K562 (cell line): Measurements from ENCODE around the gene USP24. TPM values are rescaled to one million over a fixed set of nuclear protein-coding genes. Genes with fewer than 3 reads are reported as not detected.

ENCODE experiments used
- ATAC-seq: fragments of 200-7000 bp; cut with Tn5 transposase; 3 replicates; pipeline ENCODE4 v1.9.1; 2020; ENCODE audit warnings: moderate library complexity
- BruUV-seq: library from RNA; stranded (reverse); fragments of 400-500 nt; replicated peaks from 2 replicates; lab custom pipeline; 2021; lab: Mats Ljungman, UMichigan
- CTCF ChIA-PET: fragments of 300-600 bp; formaldehyde crosslinking; extraction: SDS; loops from one replicate; lab custom pipeline; 2021; ENCODE audit warnings: low intra/inter-chr PET ratio; lab: Yijun Ruan, JAX
- POLR2A ChIA-PET: fragments of 300-600, 350-650 bp; sonication (Branson Sonifier 250); formaldehyde crosslinking; extraction: SDS; loops from one replicate; lab custom pipeline; 2021; ENCODE audit warnings: antibody characterized with exemption, inconsistent platforms; lab: Yijun Ruan, JAX
- DNase-seq, 4 experiments: peaks; one replicate each; pipeline versions ENCODE4 v3.0.0 to v3.0.0-alpha.2; 2011 to 2018; ENCODE audit warnings: low spot score in 3 of 4, mixed read lengths in 3 of 4; ENCODE audit errors: extremely low read depth in 1 of 4
- FAIRE-seq: peaks from 2 replicates; lab custom pipeline; 2011; peaks lifted over from hg19 to GRCh38; lab: Jason Lieb, UNC
- H2AFZ ChIP-seq: 2 replicates; pipeline ENCODE4 v1.6.0; 2011; ENCODE audit warnings: low read depth, low read length, control low read depth, inconsistent platforms
- H3K27ac ChIP-seq: fragments of 200-600 bp; 3 replicates; pipeline ENCODE4 v1.8.0; 2011; ENCODE audit warnings: low read depth, mild to moderate bottlenecking, control low read depth, inconsistent platforms, low read length, moderate library complexity, mixed read lengths; ENCODE audit errors: extremely low read depth
- H3K27me3 ChIP-seq, 2 experiments: fragments of 300-600 bp in 1 of 2; 2 replicates in 1 of 2; 3 replicates in 1 of 2; pipeline versions ENCODE4 v1.6.0 to v1.8.0; 2011; ENCODE audit warnings: inconsistent platforms in 2 of 2, low read length in 2 of 2, mild to moderate bottlenecking in 1 of 2, mixed read lengths in 1 of 2, moderate library complexity in 1 of 2; ENCODE audit not compliant: control insufficient read depth in 2 of 2, insufficient read depth in 2 of 2
- H3K36me3 ChIP-seq: fragments of 300-600 bp; 3 replicates; pipeline ENCODE4 v1.8.0; 2011; ENCODE audit warnings: mild to moderate bottlenecking, low read length, inconsistent platforms; ENCODE audit not compliant: control insufficient read depth, insufficient read depth
- H3K4me1 ChIP-seq, 2 experiments: fragments of 200-600 bp in 1 of 2; replicated peaks in 1 of 2; 2 replicates in 1 of 2; 3 replicates in 1 of 2; pipeline versions ENCODE4 v1.5.1 to v1.8.0; 2011; ENCODE audit warnings: inconsistent platforms in 2 of 2, low read length in 2 of 2, mild to moderate bottlenecking in 1 of 2, mixed read lengths in 1 of 2, moderate library complexity in 1 of 2; ENCODE audit not compliant: control insufficient read depth in 2 of 2, insufficient read depth in 2 of 2
- H3K4me2 ChIP-seq: 2 replicates; pipeline ENCODE4 v1.6.1; 2011; ENCODE audit warnings: low read length, control low read depth, inconsistent platforms, mixed read lengths; ENCODE audit not compliant: insufficient read depth
- H3K4me3 ChIP-seq: fragments of 200-600 bp; sonication (generic), shearing (Covaris generic); 2 replicates; pipeline ENCODE4 v1.5.1; 2016; ENCODE audit warnings: control low read depth, inconsistent platforms
- H3K79me2 ChIP-seq: fragments of 200-600 bp; 3 replicates; pipeline ENCODE4 v1.8.0; 2011; ENCODE audit warnings: low read length, inconsistent platforms; ENCODE audit not compliant: control insufficient read depth, insufficient read depth
- H3K9ac ChIP-seq, 2 experiments: 2 replicates each; pipeline versions ENCODE4 v1.6.0 to v1.6.1; 2011; ENCODE audit warnings: low read depth in 2 of 2, low read length in 2 of 2, control low read depth in 1 of 2, inconsistent platforms in 1 of 2, mild to moderate bottlenecking in 1 of 2, mixed read lengths in 1 of 2; ENCODE audit not compliant: insufficient read depth in 1 of 2
- H3K9me1 ChIP-seq: one replicate; pipeline ENCODE4 v1.6.0; 2011; ENCODE audit warnings: inconsistent platforms, mild to moderate bottlenecking, low read length, moderate library complexity; ENCODE audit not compliant: control insufficient read depth, insufficient read depth
- H3K9me3 ChIP-seq: replicated peaks from 2 replicates; pipeline ENCODE4 v1.5.1; 2011; ENCODE audit warnings: low read depth, low read length, inconsistent platforms; ENCODE audit not compliant: control insufficient read depth, insufficient read depth
- H4K20me1 ChIP-seq: replicated peaks from 2 replicates; pipeline ENCODE4 v1.6.1; 2011; ENCODE audit warnings: low read length, inconsistent platforms, mixed read lengths; ENCODE audit not compliant: control insufficient read depth, insufficient read depth
- ARID1B ChIP-seq: fragments of 450-650 bp; IDR thresholded peaks from 2 replicates; pipeline ENCODE4 v1.6.1; 2016; ENCODE audit warnings: antibody characterized with exemption, mild to moderate bottlenecking, inconsistent platforms
- CBFA2T3 ChIP-seq: fragments of 450-650 bp; IDR thresholded peaks from 2 replicates; pipeline ENCODE4 v1.6.1; 2017
- EP300 ChIP-seq: IDR thresholded peaks from 2 replicates; pipeline ENCODE4 v1.6.1; 2012; ENCODE audit warnings: low read length, improper control_type of control experiment
- FOSL1 ChIP-seq: fragments of 200-800 bp; sonication (Bioruptor generic); conservative IDR thresholded peaks from 2 replicates; pipeline ENCODE4 v1.6.1; 2016; ENCODE audit warnings: missing genetic modification characterization, missing compliant biosample characterization
- FOXJ3 ChIP-seq: sonication (generic); formaldehyde crosslinking; IDR thresholded peaks from 2 replicates; pipeline ENCODE4 v1.4.0; 2020; ENCODE audit warnings: mild to moderate bottlenecking, missing genetic modification reagents
- FOXM1 ChIP-seq, 2 experiments: fragments of 450-650 bp in 1 of 2; sonication (generic) in 1 of 2; formaldehyde crosslinking in 1 of 2; IDR thresholded peaks; 2 replicates each; pipeline versions ENCODE4 v1.6.1 to v1.9.0; 2017 to 2022; ENCODE audit warnings: low read depth in 2 of 2, mild to moderate bottlenecking in 2 of 2, missing genetic modification reagents in 1 of 2, moderate library complexity in 1 of 2
- HDAC6 ChIP-seq: IDR thresholded peaks from 2 replicates; pipeline ENCODE4 v1.6.1; 2012; ENCODE audit warnings: low read depth, mild to moderate bottlenecking, control low read depth, inconsistent platforms, low read length, moderate library complexity
- HLTF ChIP-seq: fragments of 450-650 bp; IDR thresholded peaks from 2 replicates; pipeline ENCODE4 v1.6.1; 2016
- JUND ChIP-seq, 2 experiments: IDR thresholded peaks; 2 replicates in 1 of 2; 3 replicates in 1 of 2; pipeline ENCODE4 v1.6.1; 2011; ENCODE audit warnings: borderline replicate concordance in 2 of 2, low read depth in 2 of 2, low read length in 2 of 2, improper control_type of control experiment in 1 of 2, missing biosample characterization in 1 of 2, missing genetic modification characterization in 1 of 2, missing genetic modification reagents in 1 of 2
- POLR2AphosphoS5 ChIP-seq: IDR thresholded peaks from 2 replicates; pipeline ENCODE4 v1.6.1; 2011; ENCODE audit warnings: mild to moderate bottlenecking, low read depth, low read length, moderate library complexity; ENCODE audit not compliant: control insufficient read depth, insufficient read depth
- RFX5 ChIP-seq: IDR thresholded peaks from 2 replicates; pipeline ENCODE4 v1.6.1; 2011; ENCODE audit warnings: low read depth, mild to moderate bottlenecking, improper control_type of control experiment, low read length
- STAG1 ChIP-seq: sonication (generic); formaldehyde crosslinking; IDR thresholded peaks from 2 replicates; pipeline ENCODE4 v1.5.0; 2020; ENCODE audit warnings: missing genetic modification reagents, borderline replicate concordance
- TCF3 ChIP-seq: sonication (generic); formaldehyde crosslinking; IDR thresholded peaks from 2 replicates; pipeline ENCODE4 v1.4.0; 2020; ENCODE audit warnings: mild to moderate bottlenecking, missing genetic modification reagents
- TCF7 ChIP-seq: sonication (generic); IDR thresholded peaks from 2 replicates; pipeline ENCODE4 v1.6.1; 2016; ENCODE audit warnings: antibody characterized with exemption, borderline replicate concordance
- XRCC5 ChIP-seq: fragments of 200-400 bp; formaldehyde crosslinking; IDR thresholded peaks from 2 replicates; pipeline ENCODE4 v1.6.1; 2017; ENCODE audit warnings: low read depth, mild to moderate bottlenecking, low read length
- ZNF232 ChIP-seq: sonication (generic); formaldehyde crosslinking; IDR thresholded peaks from 2 replicates; pipeline ENCODE4 v1.8.0; 2022; ENCODE audit warnings: mild to moderate bottlenecking, missing genetic modification reagents
- ZSCAN32 ChIP-seq: fragments of 450-650 bp; formaldehyde crosslinking; IDR thresholded peaks from 2 replicates; pipeline ENCODE4 v1.4.0; 2020; ENCODE audit warnings: mild to moderate bottlenecking, moderate library complexity
- WGBS: fragments of 100-300 bp; shearing (Covaris generic); methylation state at CpG from one replicate; pipeline ENCODE4 v1.1.6; 2016; ENCODE audit warnings: low coverage, mixed read lengths; ENCODE audit not compliant: insufficient coverage; ENCODE audit errors: missing lambda C conversion rate; 5-methylcytosine and 5-hydroxymethylcytosine counted together
- in situ Hi-C: fragments of 300-500 bp; cut with MboI; formaldehyde crosslinking; loops from 4 replicates; pipeline ENCODE4 v1.15.0; 2018; ENCODE audit warnings: inconsistent platforms, mixed read lengths
- intact Hi-C: fragments of 100-400 bp; cut with micrococcal nuclease; formaldehyde crosslinking; loops from 2 replicates; pipeline ENCODE4 v1.14.2; 2022
- polyA plus RNA-seq, 8 experiments: library from polyadenylated mRNA; depleted of rRNA in 4 of 8; stranded (reverse) in 5 of 8; unstranded in 3 of 8; fragments of >200 nt; fragmentation: Nextera tagmentation in 2 of 8; fragmentation: Illumina TruSeq in 1 of 8; extraction: Ambion mirVana in 2 of 8; extraction: Trizol in 1 of 8; gene quantifications; 2 replicates each; pipeline versions ENCODE4 v1.2.1 to v1.2.3, GENCODE V29; 2011 to 2014; ENCODE audit warnings: inconsistent platforms in 1 of 8, missing spikeins in 1 of 8
- total RNA-seq, 7 experiments: library from RNA; depleted of rRNA in 6 of 7; stranded (reverse); fragments of >200 nt in 6 of 7; fragmentation: Illumina TruSeq in 2 of 7; extraction: Trizol in 2 of 7; gene quantifications; 2 replicates each; pipeline versions ENCODE4 v1.2.1 to v1.2.3, GENCODE V29; 2011 to 2021; ENCODE audit warnings: low replicate concordance in 1 of 7
- TF ChIP-seq, protein P1 (sequence below): sonication (generic); formaldehyde crosslinking; IDR thresholded peaks from 2 replicates; pipeline ENCODE4 v1.8.0; 2023; ENCODE audit warnings: mild to moderate bottlenecking, missing genetic modification reagents
- TF ChIP-seq, protein P2 (sequence below): sonication (generic); formaldehyde crosslinking; IDR thresholded peaks from 2 replicates; pipeline ENCODE4 v1.9.0; 2022; ENCODE audit warnings: mild to moderate bottlenecking, missing genetic modification reagents

USP24 gene
- total and polyA plus RNA-seq, 9 of the 15 experiments (the other 6 are each of a cell fraction or from before 2014, with no cell fraction given) = 7.7 to 62.6 (median 36.8) TPM

- DNase-seq = peak in 2 of 4 experiments; percentile 42 to 63
- WGBS = 3% methylated on average over 4 of the region's 4 CpGs
- H3K27ac ChIP-seq = peak overlapping the region; percentile 23; the same call in 2 of the 3 replicates
- no peaks in the 10 kb centered on the region for H3K9me3 ChIP-seq
- H3K36me3 ChIP-seq = peaks cover 17% of the 10 kb centered on the region
- no peaks in the 10 kb centered on the region for H3K27me3 ChIP-seq
- ATAC-seq = peak; percentile 55
- ChIA-PET CTCF (no interaction called here), POLR2A (interaction anchor here (1.3 to 2.2 kb wide), 3 partner anchors 10 to 27 kb away, joined by 3 to 7 read pairs (median 3); no protein-coding TSS in a partner anchor)
- FAIRE-seq = peak; percentile 52
- no peaks in the 10 kb centered on the region for H3K9me1 ChIP-seq
- peak overlapping the region; percentile 62 for H3K4me2 ChIP-seq
- intact Hi-C loops (no loop called here), in situ Hi-C loops (no loop called here)
- H3K9ac ChIP-seq = peak overlapping the region in 1 of 2 experiments; percentile 29; a peak in 1 of 4 replicates
- BruUV-seq = no TSS peak
- no peaks in the 10 kb centered on the region for H4K20me1 ChIP-seq
- no peak overlapping the region for H2AFZ ChIP-seq
- H3K4me1 ChIP-seq = peaks cover 8 to 46% of the 10 kb centered on the region in 2 experiments
- H3K4me3 ChIP-seq = no peak overlapping the region
- H3K79me2 ChIP-seq = peaks cover 97% of the 10 kb centered on the region
- TF ChIP-seq, protein P1, sequence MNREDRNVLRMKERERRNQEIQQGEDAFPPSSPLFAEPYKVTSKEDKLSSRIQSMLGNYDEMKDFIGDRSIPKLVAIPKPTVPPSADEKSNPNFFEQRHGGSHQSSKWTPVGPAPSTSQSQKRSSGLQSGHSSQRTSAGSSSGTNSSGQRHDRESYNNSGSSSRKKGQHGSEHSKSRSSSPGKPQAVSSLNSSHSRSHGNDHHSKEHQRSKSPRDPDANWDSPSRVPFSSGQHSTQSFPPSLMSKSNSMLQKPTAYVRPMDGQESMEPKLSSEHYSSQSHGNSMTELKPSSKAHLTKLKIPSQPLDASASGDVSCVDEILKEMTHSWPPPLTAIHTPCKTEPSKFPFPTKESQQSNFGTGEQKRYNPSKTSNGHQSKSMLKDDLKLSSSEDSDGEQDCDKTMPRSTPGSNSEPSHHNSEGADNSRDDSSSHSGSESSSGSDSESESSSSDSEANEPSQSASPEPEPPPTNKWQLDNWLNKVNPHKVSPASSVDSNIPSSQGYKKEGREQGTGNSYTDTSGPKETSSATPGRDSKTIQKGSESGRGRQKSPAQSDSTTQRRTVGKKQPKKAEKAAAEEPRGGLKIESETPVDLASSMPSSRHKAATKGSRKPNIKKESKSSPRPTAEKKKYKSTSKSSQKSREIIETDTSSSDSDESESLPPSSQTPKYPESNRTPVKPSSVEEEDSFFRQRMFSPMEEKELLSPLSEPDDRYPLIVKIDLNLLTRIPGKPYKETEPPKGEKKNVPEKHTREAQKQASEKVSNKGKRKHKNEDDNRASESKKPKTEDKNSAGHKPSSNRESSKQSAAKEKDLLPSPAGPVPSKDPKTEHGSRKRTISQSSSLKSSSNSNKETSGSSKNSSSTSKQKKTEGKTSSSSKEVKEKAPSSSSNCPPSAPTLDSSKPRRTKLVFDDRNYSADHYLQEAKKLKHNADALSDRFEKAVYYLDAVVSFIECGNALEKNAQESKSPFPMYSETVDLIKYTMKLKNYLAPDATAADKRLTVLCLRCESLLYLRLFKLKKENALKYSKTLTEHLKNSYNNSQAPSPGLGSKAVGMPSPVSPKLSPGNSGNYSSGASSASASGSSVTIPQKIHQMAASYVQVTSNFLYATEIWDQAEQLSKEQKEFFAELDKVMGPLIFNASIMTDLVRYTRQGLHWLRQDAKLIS = no peak
- TF ChIP-seq FOXJ3 (no peak), XRCC5 (no peak), POLR2AphosphoS5 (no peak), TCF3 (0 out of 2 replicates have a peak, but pooled peaks have one; percentile 11), JUND (IDR thresholded peaks at IDR 0.05; ENCODE audit: borderline replicate concordance, low read depth, low read length) (0 out of 2 replicates have a peak, but pooled peaks have one; percentile 20), JUND (tag; IDR thresholded peaks at IDR 0.05; ENCODE audit: borderline replicate concordance, low read depth, low read length) (no peak; the same call in 2 of the 3 replicates), HDAC6 (no peak), ZNF232 (no peak), TCF7 (no peak), FOXM1 (IDR thresholded peaks at IDR 0.05; ENCODE audit: low read depth) (0 out of 2 replicates have a peak, but pooled peaks have one; percentile 12), FOXM1 (CRISPR knock-in tag; IDR thresholded peaks at IDR 0.05; ENCODE audit: low read depth) (no peak), ARID1B (peak; percentile 53), CBFA2T3 (peak; percentile 58), RFX5 (no peak), HLTF (no peak), EP300 (0 out of 2 replicates have a peak, but pooled peaks have one; percentile 30), FOSL1 (tag) (0 out of 2 replicates have a peak, but pooled peaks have one; percentile 14), STAG1 (CRISPR knock-in tag) (no peak), ZSCAN32 (CRISPR knock-in tag) (no peak)
- TF ChIP-seq, protein P2, sequence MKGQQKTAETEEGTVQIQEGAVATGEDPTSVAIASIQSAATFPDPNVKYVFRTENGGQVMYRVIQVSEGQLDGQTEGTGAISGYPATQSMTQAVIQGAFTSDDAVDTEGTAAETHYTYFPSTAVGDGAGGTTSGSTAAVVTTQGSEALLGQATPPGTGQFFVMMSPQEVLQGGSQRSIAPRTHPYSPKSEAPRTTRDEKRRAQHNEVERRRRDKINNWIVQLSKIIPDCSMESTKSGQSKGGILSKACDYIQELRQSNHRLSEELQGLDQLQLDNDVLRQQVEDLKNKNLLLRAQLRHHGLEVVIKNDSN = no peak
Observed at GRCh38 chr1:55190109-55190508, 25.1 kb downstream of the USP24 start.
